GM18511 (cell line): ENCODE data around the gene PLEK.
"Not testable (repeated sequence)": the region's sequence is repeated elsewhere in the genome, so short reads cannot be mapped to it uniquely, and the experiment has no call there.

Source experiments
- ATAC-seq: cut with Tn5 transposase; IDR thresholded peaks from one replicate; pipeline ENCODE4 v1.9.1; 2021; ENCODE audit warnings: mild to moderate bottlenecking, moderate library complexity; ENCODE audit not compliant: unreplicated experiment

The PLEK gene

GRCh38 chr2:68365087-68365486, at the start of gene PLEK:
TSS of gene PLEK (plus strand) at chr2:68365282. CDS start at chr2:68365352, 70 bp downstream.
- peak; percentile 71 for ATAC-seq

GRCh38 chr2:68316111-68316510, 49.0 kb upstream of the PLEK start:
- ATAC-seq = no peak

- ATAC-seq = no peak
Measured at GRCh38 chr2:68317971-68318913, 46.8 kb upstream of the PLEK start.

- no peak for ATAC-seq
Measured at GRCh38 chr2:68318914-68319397, 46.1 kb upstream of the PLEK start.

GRCh38 chr2:68319398-68320117, 45.5 kb upstream of the PLEK start, which contains the start of gene CNRIP1:
TSS of gene CNRIP1 (minus strand) at chr2:68319949. CDS start at chr2:68319400, 549 bp downstream.
- ATAC-seq = no peak

GRCh38 chr2:68320118-68320641, 44.9 kb upstream of the PLEK start:
- no peak for ATAC-seq

- no peak for ATAC-seq
Measured at GRCh38 chr2:68325056-68325455, 40.0 kb upstream of the PLEK start.

GRCh38 chr2:68328901-68329300, 36.2 kb upstream of the PLEK start:
- ATAC-seq = no peak

- no peak for ATAC-seq
Measured at GRCh38 chr2:68330691-68331090, 34.4 kb upstream of the PLEK start.

GRCh38 chr2:68333009-68333408, 32.1 kb upstream of the PLEK start:
- ATAC-seq = no peak

GRCh38 chr2:68333931-68334330, 31.2 kb upstream of the PLEK start:
- ATAC-seq = no peak

- ATAC-seq = no peak
Measured at GRCh38 chr2:68336192-68336591, 28.9 kb upstream of the PLEK start.

GRCh38 chr2:68340226-68341061, 24.6 kb upstream of the PLEK start:
- ATAC-seq = peak; percentile 24

GRCh38 chr2:68341062-68341329, 24.1 kb upstream of the PLEK start:
- peak; percentile 80 for ATAC-seq

- ATAC-seq = no peak
Measured at GRCh38 chr2:68341583-68341982, 23.5 kb upstream of the PLEK start.

GRCh38 chr2:68342470-68342869, 22.6 kb upstream of the PLEK start:
- no peak for ATAC-seq

GRCh38 chr2:68344031-68344430, 21.1 kb upstream of the PLEK start:
- ATAC-seq = no peak

GRCh38 chr2:68345129-68345875, 19.8 kb upstream of the PLEK start:
- ATAC-seq = no peak

- ATAC-seq = not testable (repeated sequence)
Measured at GRCh38 chr2:68349091-68349490, 16.0 kb upstream of the PLEK start.

- ATAC-seq = no peak
Measured at GRCh38 chr2:68351997-68352396, 13.1 kb upstream of the PLEK start.
